Caco-2 (cell line): Measurements from ENCODE around the gene ESPNL. TPM values are rescaled to one million over a fixed set of nuclear protein-coding genes. Genes with fewer than 3 reads are reported as not detected.

Experiments
- BruUV-seq: library from RNA; stranded (reverse); fragments of 400-500 nt; replicated peaks from 2 replicates; lab custom pipeline; 2021; lab: Mats Ljungman, UMichigan
- CTCF ChIA-PET: fragments of 300-600 bp; sonication (Branson Sonifier 250); formaldehyde crosslinking; loops from one replicate; lab custom pipeline; 2022; ENCODE audit warnings: antibody characterized with exemption; lab: Charles Lee
- POLR2A ChIA-PET: fragments of 300-600 bp; sonication (Branson Sonifier 250); formaldehyde crosslinking; loops from one replicate; lab custom pipeline; 2022; ENCODE audit warnings: antibody characterized with exemption; lab: Charles Lee
- DNase-seq, 2 experiments: peaks; one replicate each; pipeline versions ENCODE4 v3.0.0 to v3.0.0-alpha.2; 2020 to 2022
- H3K27me3 ChIP-seq: replicated peaks from 2 replicates; pipeline ENCODE4 v1.6.0; 2011; ENCODE audit warnings: low read length; ENCODE audit not compliant: control insufficient read depth, insufficient read depth
- H3K36me3 ChIP-seq: 2 replicates; pipeline ENCODE4 v1.5.1; 2011; ENCODE audit warnings: low read length; ENCODE audit not compliant: control insufficient read depth, insufficient read depth
- H3K4me1 ChIP-seq: fragments of 250-450 bp; sonication (Bioruptor Pico); 2 replicates; pipeline ENCODE4 v1.5.1; 2020; ENCODE audit warnings: mild to moderate bottlenecking
- H3K4me3 ChIP-seq: 2 replicates; pipeline ENCODE4 v1.5.1; 2011; ENCODE audit warnings: low read depth, mild to moderate bottlenecking, control low read depth, low read length
- H3K9me3 ChIP-seq: fragments of 250-450 bp; sonication (Bioruptor Pico); 2 replicates; pipeline ENCODE4 v1.5.1; 2020; ENCODE audit warnings: mild to moderate bottlenecking, moderate library complexity
- H3K27ac Mint-ChIP-seq: one replicate; pipeline ENCODE4 v1.8.0; 2022; ENCODE audit warnings: mixed read lengths; ENCODE audit not compliant: unreplicated experiment
- H3K27me3 Mint-ChIP-seq: one replicate; pipeline ENCODE4 v1.8.0; 2022; ENCODE audit warnings: mixed read lengths; ENCODE audit not compliant: insufficient read depth, unreplicated experiment
- H3K36me3 Mint-ChIP-seq: one replicate; pipeline ENCODE4 v1.8.0; 2022; ENCODE audit warnings: mild to moderate bottlenecking, mixed read lengths; ENCODE audit not compliant: insufficient read depth, unreplicated experiment
- H3K4me1 Mint-ChIP-seq: one replicate; pipeline ENCODE4 v1.8.0; 2022; ENCODE audit warnings: low read depth, mixed read lengths; ENCODE audit not compliant: unreplicated experiment
- H3K4me3 Mint-ChIP-seq: one replicate; pipeline ENCODE4 v1.8.0; 2022; ENCODE audit warnings: mild to moderate bottlenecking, moderate library complexity, mixed read lengths; ENCODE audit not compliant: unreplicated experiment
- H3K9me3 Mint-ChIP-seq: one replicate; pipeline ENCODE4 v1.8.0; 2022; ENCODE audit warnings: mixed read lengths; ENCODE audit not compliant: unreplicated experiment
- intact Hi-C: fragments of 100-400 bp; cut with micrococcal nuclease; formaldehyde crosslinking; loops from one replicate; pipeline ENCODE4 v1.10.0; 2022; ENCODE audit not compliant: unreplicated experiment
- total RNA-seq: library from RNA; stranded (reverse); gene quantifications from 2 replicates; pipeline ENCODE4 v1.2.3, GENCODE V29; 2022
- TF ChIP-seq, protein P1 (sequence below), 2 experiments: fragments of 200-600 bp in 1 of 2; IDR thresholded peaks; 1 replicate in 1 of 2; 2 replicates in 1 of 2; pipeline versions ENCODE4 v1.5.1 to v1.8.0; 2011 to 2022; ENCODE audit warnings: antibody characterized with exemption in 1 of 2, control low read depth in 1 of 2, inconsistent platforms in 1 of 2, low read depth in 1 of 2, low read length in 1 of 2, mild to moderate bottlenecking in 1 of 2, moderate library complexity in 1 of 2; ENCODE audit not compliant: insufficient read depth in 1 of 2, severe bottlenecking in 1 of 2, unreplicated experiment in 1 of 2

The ESPNL gene
- total RNA-seq, 1 experiment from 2014 or later = not detected

DNA sequence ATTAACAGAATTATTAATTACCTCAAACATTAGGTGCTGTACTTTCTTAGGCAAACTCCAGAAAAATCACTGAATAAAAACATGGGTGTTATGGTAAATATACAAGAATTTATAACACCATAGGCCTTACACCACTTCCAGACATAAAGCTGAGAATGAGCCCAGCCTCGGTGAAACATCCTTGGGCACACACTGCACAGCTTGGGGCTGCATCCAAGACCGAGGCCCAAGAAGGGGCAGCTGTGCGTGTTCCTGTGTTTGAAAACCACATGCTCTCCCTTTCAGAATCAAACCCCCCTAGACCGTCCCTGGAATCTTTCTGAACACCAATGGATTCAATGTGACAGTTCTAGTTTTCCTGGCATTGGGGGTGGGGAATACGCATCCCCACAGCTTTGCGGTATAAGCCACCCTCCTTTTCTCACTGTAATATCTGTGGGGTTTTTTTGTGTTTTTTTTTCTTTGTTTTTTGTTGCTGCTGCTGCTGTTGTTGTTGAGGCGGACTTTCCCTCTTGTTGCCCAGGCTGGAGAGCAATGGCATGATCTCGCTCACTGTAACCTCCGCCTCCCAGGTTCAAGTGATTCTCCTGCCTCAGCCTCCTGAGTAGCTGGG, 71.5 kb downstream of the ESPNL start:
- Histone ChIP-seq H3K36me3 (no peaks in the 10 kb centered on the region; the same call in 1 of the 2 replicates), H3K4me3 (no peak overlapping the region), H3K4me1 (no peaks in the 10 kb centered on the region), H3K27me3 (no peaks in the 10 kb centered on the region), H3K9me3 (no peaks in the 10 kb centered on the region)
- CTCF ChIA-PET = no interaction called here
- no TSS peak for BruUV-seq
- no peaks in the 10 kb centered on the region for H3K9me3 Mint-ChIP-seq
- no peak overlapping the region for H3K27ac Mint-ChIP-seq
- no peak overlapping the region for H3K4me3 Mint-ChIP-seq
- H3K36me3 Mint-ChIP-seq = peaks cover 35% of the 10 kb centered on the region
- H3K27me3 Mint-ChIP-seq = no peaks in the 10 kb centered on the region
- TF ChIP-seq, protein P1, sequence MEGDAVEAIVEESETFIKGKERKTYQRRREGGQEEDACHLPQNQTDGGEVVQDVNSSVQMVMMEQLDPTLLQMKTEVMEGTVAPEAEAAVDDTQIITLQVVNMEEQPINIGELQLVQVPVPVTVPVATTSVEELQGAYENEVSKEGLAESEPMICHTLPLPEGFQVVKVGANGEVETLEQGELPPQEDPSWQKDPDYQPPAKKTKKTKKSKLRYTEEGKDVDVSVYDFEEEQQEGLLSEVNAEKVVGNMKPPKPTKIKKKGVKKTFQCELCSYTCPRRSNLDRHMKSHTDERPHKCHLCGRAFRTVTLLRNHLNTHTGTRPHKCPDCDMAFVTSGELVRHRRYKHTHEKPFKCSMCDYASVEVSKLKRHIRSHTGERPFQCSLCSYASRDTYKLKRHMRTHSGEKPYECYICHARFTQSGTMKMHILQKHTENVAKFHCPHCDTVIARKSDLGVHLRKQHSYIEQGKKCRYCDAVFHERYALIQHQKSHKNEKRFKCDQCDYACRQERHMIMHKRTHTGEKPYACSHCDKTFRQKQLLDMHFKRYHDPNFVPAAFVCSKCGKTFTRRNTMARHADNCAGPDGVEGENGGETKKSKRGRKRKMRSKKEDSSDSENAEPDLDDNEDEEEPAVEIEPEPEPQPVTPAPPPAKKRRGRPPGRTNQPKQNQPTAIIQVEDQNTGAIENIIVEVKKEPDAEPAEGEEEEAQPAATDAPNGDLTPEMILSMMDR (IDR thresholded peaks at IDR 0.05; ENCODE audit: insufficient read depth in 1 of 2, low read depth in 1 of 2, low read length in 1 of 2, severe bottlenecking in 1 of 2, unreplicated experiment in 1 of 2) = no peak
- POLR2A ChIA-PET = no interaction called here
- intact Hi-C loops = no loop called here
- H3K4me1 Mint-ChIP-seq = no peaks in the 10 kb centered on the region
- no peak for DNase-seq

DNA sequence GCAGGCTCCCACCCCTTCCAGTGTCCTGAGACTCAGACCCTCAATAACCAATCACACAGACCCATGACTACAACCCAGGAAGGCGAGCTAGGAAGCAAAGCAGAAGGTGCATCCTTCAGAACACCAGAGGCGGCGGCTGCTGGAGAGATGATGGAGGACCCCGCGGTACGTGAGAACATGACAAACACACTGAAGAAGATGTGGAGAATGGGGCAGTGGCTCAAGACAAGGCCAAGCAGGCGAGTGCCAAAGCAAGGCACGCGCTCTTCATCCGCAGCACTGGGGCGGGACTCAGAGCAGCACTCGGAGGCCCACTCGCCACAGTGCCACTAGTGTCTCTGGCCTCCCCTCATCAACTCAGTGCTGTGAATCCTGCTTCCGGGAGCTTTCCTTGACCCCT, 72.3 kb downstream of the ESPNL start:
- DNase-seq = no peak
- no peaks in the 10 kb centered on the region for H3K27me3 Mint-ChIP-seq
- TF ChIP-seq, protein P1 (IDR thresholded peaks at IDR 0.05; ENCODE audit: insufficient read depth in 1 of 2, low read depth in 1 of 2, low read length in 1 of 2, severe bottlenecking in 1 of 2, unreplicated experiment in 1 of 2) = no peak
- H3K27ac Mint-ChIP-seq = no peak overlapping the region
- Histone ChIP-seq H3K36me3 (no peaks in the 10 kb centered on the region; the same call in 1 of the 2 replicates), H3K4me1 (no peaks in the 10 kb centered on the region), H3K27me3 (no peaks in the 10 kb centered on the region), H3K4me3 (no peak overlapping the region), H3K9me3 (no peaks in the 10 kb centered on the region)
- no peaks in the 10 kb centered on the region for H3K9me3 Mint-ChIP-seq
- intact Hi-C loops = no loop called here
- POLR2A ChIA-PET = no interaction called here
- no peaks in the 10 kb centered on the region for H3K4me1 Mint-ChIP-seq
- no peak overlapping the region for H3K4me3 Mint-ChIP-seq
- CTCF ChIA-PET = no interaction called here
- peaks cover 42% of the 10 kb centered on the region for H3K36me3 Mint-ChIP-seq
- BruUV-seq = no TSS peak

DNA sequence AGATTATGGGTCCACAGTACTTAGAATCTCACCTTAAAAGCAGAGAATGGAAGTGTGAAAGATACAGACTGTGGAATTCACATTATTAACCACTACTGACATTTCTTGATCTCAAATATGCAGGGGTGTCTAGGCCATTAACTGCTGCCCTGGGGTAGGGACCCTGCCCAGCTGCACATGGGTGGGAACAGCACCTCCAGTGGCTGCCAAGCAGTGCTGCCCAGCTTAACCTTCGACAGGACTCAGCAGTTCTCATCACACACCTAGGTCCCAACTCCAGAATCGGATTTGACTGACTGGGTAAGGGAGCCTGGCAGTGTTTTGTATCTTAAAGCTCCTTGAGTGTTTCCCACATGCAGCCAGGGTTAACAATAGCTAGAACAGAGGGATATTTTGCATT, 73.6 kb downstream of the ESPNL start:
- no TSS peak for BruUV-seq
- CTCF ChIA-PET = no interaction called here
- H3K4me3 Mint-ChIP-seq = no peak overlapping the region
- TF ChIP-seq, protein P1 (IDR thresholded peaks at IDR 0.05; ENCODE audit: insufficient read depth in 1 of 2, low read depth in 1 of 2, low read length in 1 of 2, severe bottlenecking in 1 of 2, unreplicated experiment in 1 of 2) = peak in 1 of 2 experiments; percentile 17
- no peak overlapping the region for H3K4me3 ChIP-seq
- peaks cover 45% of the 10 kb centered on the region for H3K36me3 Mint-ChIP-seq
- no peaks in the 10 kb centered on the region for H3K9me3 Mint-ChIP-seq
- POLR2A ChIA-PET = no interaction called here
- no peaks in the 10 kb centered on the region for H3K4me1 ChIP-seq
- no peak overlapping the region for H3K27ac Mint-ChIP-seq
- intact Hi-C loops = no loop called here
- no peaks in the 10 kb centered on the region; the same call in 1 of the 2 replicates for H3K36me3 ChIP-seq
- H3K9me3 ChIP-seq = no peaks in the 10 kb centered on the region
- DNase-seq = no peak
- no peaks in the 10 kb centered on the region for H3K4me1 Mint-ChIP-seq
- no peaks in the 10 kb centered on the region for H3K27me3 Mint-ChIP-seq
- H3K27me3 ChIP-seq = no peaks in the 10 kb centered on the region
